ENCODE results near the gene OARD1. TPM values are rescaled to one million over a fixed set of nuclear protein-coding genes. Genes with fewer than 3 reads are reported as not detected.

OARD1 gene
- total RNA-seq, 1 experiment from 2014 or later, result 30.8 TPM

GRCh38 chr6:41047745-41048732 lies 24.1 kb downstream of the OARD1 start:
- H3K36me3 ChIP-seq, result no peaks in the 10 kb centered on the region
- no peak overlapping the region for H3K4me3 ChIP-seq
- H3K27ac ChIP-seq, result no peak overlapping the region
- no peaks in the 10 kb centered on the region for H3K27me3 ChIP-seq
- no peaks in the 10 kb centered on the region for H3K9me3 ChIP-seq (replicated peaks)
- peak; percentile 50 to 61 for DNase-seq
- H3K4me1 ChIP-seq, result peaks cover 47% of the 10 kb centered on the region

GRCh38 chr6:41047306-41047705 lies 24.9 kb downstream of the OARD1 start:
- Histone ChIP-seq H3K27me3 (no peaks in the 10 kb centered on the region), H3K4me1 (peaks cover 40% of the 10 kb centered on the region), H3K27ac (no peak overlapping the region), H3K36me3 (no peaks in the 10 kb centered on the region), H3K9me3 (replicated peaks) (no peaks in the 10 kb centered on the region), H3K4me3 (no peak overlapping the region)
- no peak for DNase-seq

GRCh38 chr6:41046084-41046483 lies 26.1 kb downstream of the OARD1 start:
- DNase-seq, result no peak
- no peaks in the 10 kb centered on the region for H3K36me3 ChIP-seq
- no peak overlapping the region for H3K27ac ChIP-seq
- no peaks in the 10 kb centered on the region for H3K9me3 ChIP-seq (replicated peaks)
- H3K4me1 ChIP-seq, result peaks cover 37% of the 10 kb centered on the region
- H3K27me3 ChIP-seq, result no peaks in the 10 kb centered on the region
- H3K4me3 ChIP-seq, result no peak overlapping the region

GRCh38 chr6:41045664-41046063 lies 26.5 kb downstream of the OARD1 start:
- H3K36me3 ChIP-seq, result no peaks in the 10 kb centered on the region
- no peak overlapping the region for H3K27ac ChIP-seq
- peaks cover 35% of the 10 kb centered on the region for H3K4me1 ChIP-seq
- no peaks in the 10 kb centered on the region for H3K9me3 ChIP-seq (replicated peaks)
- H3K27me3 ChIP-seq, result no peaks in the 10 kb centered on the region
- DNase-seq, result no peak
- no peak overlapping the region for H3K4me3 ChIP-seq

- H3K4me3 ChIP-seq, result no peak overlapping the region
- no peak for DNase-seq
- H3K4me1 ChIP-seq, result peaks cover 15% of the 10 kb centered on the region; the same call in 1 of the 2 replicates
- H3K27ac ChIP-seq, result no peak overlapping the region
- no peaks in the 10 kb centered on the region for H3K9me3 ChIP-seq (replicated peaks)
- no peaks in the 10 kb centered on the region for H3K27me3 ChIP-seq
- H3K36me3 ChIP-seq, result no peaks in the 10 kb centered on the region
Measured at GRCh38 chr6:41043151-41043550, 29.0 kb downstream of the OARD1 start.

GRCh38 chr6:41042226-41043055 lies 29.7 kb downstream of the OARD1 start, which contains the start of gene TSPO2:
Gene TSPO2 (plus strand): TSS chr6:41042467. CDS start chr6:41042986, 519 bp downstream.
- H3K9me3 ChIP-seq (replicated peaks), result no peaks in the 10 kb centered on the region
- no peak for DNase-seq

GRCh38 chr6:41040940-41041536 lies 31.1 kb downstream of the OARD1 start:
- Histone ChIP-seq H3K4me3 (no peak overlapping the region), H3K27ac (no peak overlapping the region), H3K4me1 (peaks cover 13% of the 10 kb centered on the region; the same call in 1 of the 2 replicates), H3K36me3 (no peaks in the 10 kb centered on the region), H3K9me3 (replicated peaks) (no peaks in the 10 kb centered on the region), H3K27me3 (no peaks in the 10 kb centered on the region)
- DNase-seq, result no peak

More at GRCh38 chr6:41042226-41043055, 29.7 kb downstream of the OARD1 start, which contains the start of gene TSPO2:
- H3K27ac ChIP-seq, result no peak within 1 kb of the TSS
- H3K27me3 ChIP-seq, result no peaks in the 10 kb centered on the region
- H3K4me1 ChIP-seq, result peaks cover 15% of the 10 kb centered on the region; the same call in 1 of the 2 replicates
- H3K4me3 ChIP-seq, result no peak within 1 kb of the TSS
- H3K36me3 ChIP-seq, result no peaks in the 10 kb centered on the region

GRCh38 chr6:41040101-41040939 lies 31.8 kb downstream of the OARD1 start:
- H3K4me3 ChIP-seq, result no peak overlapping the region
- no peak for DNase-seq
- no peaks in the 10 kb centered on the region for H3K27me3 ChIP-seq
- peaks cover 6% of the 10 kb centered on the region; the same call in 1 of the 2 replicates for H3K4me1 ChIP-seq
- no peaks in the 10 kb centered on the region for H3K9me3 ChIP-seq (replicated peaks)
- H3K27ac ChIP-seq, result no peak overlapping the region
- no peaks in the 10 kb centered on the region for H3K36me3 ChIP-seq

GRCh38 chr6:41039060-41039998 lies 32.8 kb downstream of the OARD1 start, which contains the start of gene UNC5CL:
Gene UNC5CL (minus strand): TSS chr6:41039221. CDS start chr6:41035074, 4,147 bp downstream.
- no peak within 1 kb of the TSS for H3K27ac ChIP-seq
- H3K27me3 ChIP-seq, result no peaks in the 10 kb centered on the region
- H3K4me1 ChIP-seq, result 0 out of 2 replicates have a peak, but pooled peaks cover 3% of the 10 kb centered on the region
- no peaks in the 10 kb centered on the region for H3K9me3 ChIP-seq (replicated peaks)
- H3K4me3 ChIP-seq, result no peak within 1 kb of the TSS
- DNase-seq, result peak; percentile 44 to 57
- H3K36me3 ChIP-seq, result no peaks in the 10 kb centered on the region

- no peak for DNase-seq
- Histone ChIP-seq H3K36me3 (no peaks in the 10 kb centered on the region), H3K9me3 (replicated peaks) (no peaks in the 10 kb centered on the region), H3K27ac (no peak overlapping the region), H3K4me1 (0 out of 2 replicates have a peak, but pooled peaks cover 3% of the 10 kb centered on the region), H3K4me3 (no peak overlapping the region), H3K27me3 (no peaks in the 10 kb centered on the region)
Measured at GRCh38 chr6:41038205-41038604, 34.0 kb downstream of the OARD1 start.

GRCh38 chr6:41037107-41037900 lies 34.9 kb downstream of the OARD1 start:
- H3K9me3 ChIP-seq (replicated peaks), result no peaks in the 10 kb centered on the region
- DNase-seq, result no peak
- H3K36me3 ChIP-seq, result no peaks in the 10 kb centered on the region
- no peak overlapping the region for H3K27ac ChIP-seq
- H3K27me3 ChIP-seq, result no peaks in the 10 kb centered on the region
- H3K4me1 ChIP-seq, result 0 out of 2 replicates have a peak, but pooled peaks cover 3% of the 10 kb centered on the region
- H3K4me3 ChIP-seq, result no peak overlapping the region

- Histone ChIP-seq H3K4me3 (no peak overlapping the region), H3K27ac (no peak overlapping the region), H3K4me1 (0 out of 2 replicates have a peak, but pooled peaks cover 3% of the 10 kb centered on the region), H3K36me3 (no peaks in the 10 kb centered on the region), H3K9me3 (replicated peaks) (no peaks in the 10 kb centered on the region), H3K27me3 (no peaks in the 10 kb centered on the region)
- no peak for DNase-seq
Measured at GRCh38 chr6:41036601-41037000, 35.6 kb downstream of the OARD1 start.

Data from SJCRH30 (cell line).